HG03432 (cell line): ENCODE measurements around the gene SNAP23.
A peak's percentile ranks its signal among the peaks of the same experiment; 100 is the strongest.

ENCODE experiments used
- ATAC-seq: cut with Tn5 transposase; IDR thresholded peaks from one replicate; pipeline ENCODE4 v1.9.1; 2021; ENCODE audit warnings: mild to moderate bottlenecking, moderate library complexity; ENCODE audit not compliant: unreplicated experiment

The SNAP23 gene

GRCh38 chr15:42495361-42496212 is at the start of gene SNAP23:
TSS of gene SNAP23 (plus strand) at chr15:42495634. CDS start at chr15:42511847, 16,213 bp downstream.
- ATAC-seq: peak; percentile 83

GRCh38 chr15:42447599-42447998 is 47.8 kb upstream of the SNAP23 start:
- no peak for ATAC-seq

- no peak for ATAC-seq
These were observed 47.2 kb upstream of the SNAP23 start for GRCh38 chr15:42448281-42448680.

- ATAC-seq: no peak
These were observed 45.5 kb upstream of the SNAP23 start for GRCh38 chr15:42449770-42450424.

GRCh38 chr15:42450425-42450790 is 45.0 kb upstream of the SNAP23 start:
- ATAC-seq: no peak

- no peak for ATAC-seq
These were observed 41.6 kb upstream of the SNAP23 start for GRCh38 chr15:42453826-42454225.

GRCh38 chr15:42456531-42456930 is 38.9 kb upstream of the SNAP23 start:
- ATAC-seq: no peak

- no peak for ATAC-seq
These were observed 38.5 kb upstream of the SNAP23 start for GRCh38 chr15:42456971-42457370.

GRCh38 chr15:42457445-42458442 is 37.7 kb upstream of the SNAP23 start:
- peak; percentile 82 for ATAC-seq

- no peak for ATAC-seq
These were observed 34.2 kb upstream of the SNAP23 start for GRCh38 chr15:42461261-42461660.

GRCh38 chr15:42465520-42466259 is 29.7 kb upstream of the SNAP23 start:
- ATAC-seq: no peak

GRCh38 chr15:42471002-42471401 is 24.4 kb upstream of the SNAP23 start:
- ATAC-seq: no peak

GRCh38 chr15:42474827-42475226 is 20.6 kb upstream of the SNAP23 start:
- ATAC-seq: no peak

- no peak for ATAC-seq
These were observed 12.7 kb upstream of the SNAP23 start for GRCh38 chr15:42482701-42483100.

GRCh38 chr15:42483677-42484076 is 11.8 kb upstream of the SNAP23 start:
- ATAC-seq: no peak

GRCh38 chr15:42490291-42490670 is 5.2 kb upstream of the SNAP23 start:
- ATAC-seq: no peak

- peak; percentile 62 for ATAC-seq
These were observed 4.5 kb upstream of the SNAP23 start, which contains the start of gene ZNF106 for GRCh38 chr15:42490671-42491538. TSS of gene ZNF106 (minus strand) at chr15:42491141. CDS start at chr15:42472289, 18,852 bp downstream.

GRCh38 chr15:42491539-42492225 is 3.8 kb upstream of the SNAP23 start:
- no peak for ATAC-seq

GRCh38 chr15:42493679-42494078 is 1.8 kb upstream of the SNAP23 start:
- ATAC-seq: no peak
